AG04450 (cell line): Measurements from ENCODE around the gene TSPO2. TPM values are rescaled to one million over a fixed set of nuclear protein-coding genes. Genes with fewer than 3 reads are reported as not detected.

Experiments
- CTCF ChIA-PET: fragments of 300-600, 350-600 bp; formaldehyde crosslinking; extraction: SDS; loops from one replicate; lab custom pipeline; 2022; ENCODE audit warnings: antibody characterized with exemption, inconsistent platforms; lab: Charles Lee
- POLR2A ChIA-PET: fragments of 350-600 bp; formaldehyde crosslinking; extraction: SDS; loops from one replicate; lab custom pipeline; 2021; ENCODE audit warnings: antibody characterized with exemption, inconsistent platforms; lab: Yijun Ruan, JAX
- DNase-seq: peaks from one replicate; pipeline ENCODE4 v3.0.0-alpha.2; 2011; ENCODE audit warnings: low read depth, low spot score
- H3K27ac ChIP-seq: one replicate; pipeline ENCODE4 v1.5.1; 2012; ENCODE audit warnings: low read depth, low read length, control low read depth
- H3K27me3 ChIP-seq: one replicate; pipeline ENCODE4 v1.6.0; 2012; ENCODE audit warnings: low read length; ENCODE audit not compliant: control insufficient read depth, insufficient read depth
- H3K4me3 ChIP-seq: 2 replicates; pipeline ENCODE4 v1.5.1; 2011; ENCODE audit warnings: mild to moderate bottlenecking, low read depth, low read length, control low read depth
- H3K9me3 ChIP-seq: 2 replicates; pipeline ENCODE4 v1.5.1; 2012; ENCODE audit warnings: low read length; ENCODE audit not compliant: control insufficient read depth, insufficient read depth
- polyA plus RNA-seq: library from polyadenylated mRNA; depleted of rRNA; stranded (reverse); fragments of >200 nt; gene quantifications from 2 replicates; pipeline ENCODE4 v1.2.3, GENCODE V29; 2011
- TF ChIP-seq, protein P1 (sequence below): IDR thresholded peaks from 2 replicates; pipeline ENCODE4 v1.5.1; 2011; ENCODE audit warnings: low read depth, low read length, control low read depth, inconsistent platforms

Gene TSPO2
- polyA plus RNA-seq, 1 experiment: not detected

DNA sequence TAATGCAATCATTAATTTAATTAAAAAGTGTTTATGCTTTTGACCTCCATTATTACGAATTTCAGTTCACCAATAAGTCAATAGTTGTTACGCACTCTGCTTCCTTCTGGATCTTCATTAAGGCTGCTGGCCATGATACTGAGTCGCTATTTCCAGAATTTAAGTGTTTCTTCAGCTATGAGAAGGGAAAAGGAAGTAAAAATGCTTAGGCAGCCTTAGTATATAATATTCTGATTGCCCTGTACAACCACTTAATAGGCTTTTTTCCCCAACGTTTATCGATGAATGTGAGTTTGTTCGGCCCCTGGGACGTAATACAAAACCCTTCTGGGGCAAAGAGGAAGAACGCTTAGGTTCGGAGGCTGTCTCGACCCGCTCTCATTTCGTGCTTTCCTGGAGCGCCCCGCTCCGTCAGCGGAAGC is 29.2 kb downstream of the TSPO2 start:
- TF ChIP-seq, protein P1, sequence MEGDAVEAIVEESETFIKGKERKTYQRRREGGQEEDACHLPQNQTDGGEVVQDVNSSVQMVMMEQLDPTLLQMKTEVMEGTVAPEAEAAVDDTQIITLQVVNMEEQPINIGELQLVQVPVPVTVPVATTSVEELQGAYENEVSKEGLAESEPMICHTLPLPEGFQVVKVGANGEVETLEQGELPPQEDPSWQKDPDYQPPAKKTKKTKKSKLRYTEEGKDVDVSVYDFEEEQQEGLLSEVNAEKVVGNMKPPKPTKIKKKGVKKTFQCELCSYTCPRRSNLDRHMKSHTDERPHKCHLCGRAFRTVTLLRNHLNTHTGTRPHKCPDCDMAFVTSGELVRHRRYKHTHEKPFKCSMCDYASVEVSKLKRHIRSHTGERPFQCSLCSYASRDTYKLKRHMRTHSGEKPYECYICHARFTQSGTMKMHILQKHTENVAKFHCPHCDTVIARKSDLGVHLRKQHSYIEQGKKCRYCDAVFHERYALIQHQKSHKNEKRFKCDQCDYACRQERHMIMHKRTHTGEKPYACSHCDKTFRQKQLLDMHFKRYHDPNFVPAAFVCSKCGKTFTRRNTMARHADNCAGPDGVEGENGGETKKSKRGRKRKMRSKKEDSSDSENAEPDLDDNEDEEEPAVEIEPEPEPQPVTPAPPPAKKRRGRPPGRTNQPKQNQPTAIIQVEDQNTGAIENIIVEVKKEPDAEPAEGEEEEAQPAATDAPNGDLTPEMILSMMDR: no peak
- H3K4me3 ChIP-seq: peak overlapping the region; percentile 82
- DNase-seq: no peak
- no peaks in the 10 kb centered on the region for H3K9me3 ChIP-seq
- ChIA-PET CTCF (interaction anchor here (0.6 to 3.0 kb wide), 8 partner anchors 16 to 296 kb away, joined by 3 to 7 read pairs (median 4); no protein-coding TSS in a partner anchor), POLR2A (no interaction called here)
- H3K27me3 ChIP-seq: no peaks in the 10 kb centered on the region
- H3K27ac ChIP-seq: peak overlapping the region; percentile 98

DNA sequence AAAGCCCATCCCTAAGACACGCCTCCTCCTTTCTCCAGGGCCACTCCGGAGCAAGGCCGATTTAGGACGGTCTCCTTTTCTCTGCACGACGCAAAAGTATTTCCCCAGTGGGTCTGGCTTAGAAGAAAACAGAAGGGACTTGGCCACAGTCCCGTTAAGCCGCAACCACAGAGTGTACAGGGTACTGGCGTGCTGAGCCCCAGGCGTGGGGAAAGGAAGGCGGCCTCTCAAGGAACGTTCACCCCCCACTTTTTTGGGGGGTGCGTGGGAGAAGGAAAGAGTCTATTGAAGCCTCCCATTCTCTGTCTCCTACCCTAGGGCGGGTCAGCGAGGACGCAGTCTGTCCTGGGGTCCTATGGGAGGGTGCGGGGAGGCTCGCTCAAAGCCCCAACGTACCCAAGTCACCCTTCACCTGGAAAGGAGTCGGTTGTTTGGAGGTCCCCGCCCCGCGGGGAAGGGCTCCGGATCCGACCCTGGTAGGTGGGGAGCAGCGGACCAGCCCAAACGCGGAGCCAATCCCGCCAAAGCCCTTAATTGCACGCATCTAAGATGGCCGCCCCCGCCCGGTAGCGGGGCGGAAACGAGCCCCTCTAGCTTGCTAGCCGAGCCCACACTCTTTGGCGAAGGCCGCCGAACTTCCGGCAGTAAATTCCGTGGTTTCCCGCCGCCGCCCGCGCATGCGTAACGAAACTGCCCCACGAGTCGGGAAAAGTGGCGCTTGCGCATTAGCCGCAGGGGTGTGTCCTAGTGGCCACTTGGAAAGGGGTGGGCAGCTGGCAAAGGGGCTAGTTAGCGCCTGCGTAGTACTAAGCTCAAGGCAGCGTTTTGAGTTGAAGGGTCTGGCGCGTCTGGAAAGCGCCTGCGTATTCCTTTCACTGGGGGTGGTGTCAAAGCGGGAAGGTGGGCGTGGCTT is 29.9 kb downstream of the TSPO2 start, which contains the start of gene OARD1:
Gene OARD1, minus strand, starts transcription at position 434 of the 913 bp plus-strand sequence. CDS start 722 bp downstream, outside the sequence.
- TF ChIP-seq, protein P1: no peak
- H3K4me3 ChIP-seq: peak within 1 kb of the TSS; percentile 85
- CTCF ChIA-PET: interaction anchor here (0.6 to 3.0 kb wide), 9 partner anchors 9 to 296 kb away, joined by 3 to 7 read pairs (median 4); no protein-coding TSS in a partner anchor
- DNase-seq: peak; percentile 99
- H3K27me3 ChIP-seq: no peaks in the 10 kb centered on the region
- POLR2A ChIA-PET: interaction anchor here (1.0 to 1.3 kb wide), 2 partner anchors 19 to 109 kb away, joined by 4 to 5 read pairs; no protein-coding TSS in a partner anchor
- peak within 1 kb of the TSS; percentile 99 for H3K27ac ChIP-seq
- H3K9me3 ChIP-seq: no peaks in the 10 kb centered on the region

DNA sequence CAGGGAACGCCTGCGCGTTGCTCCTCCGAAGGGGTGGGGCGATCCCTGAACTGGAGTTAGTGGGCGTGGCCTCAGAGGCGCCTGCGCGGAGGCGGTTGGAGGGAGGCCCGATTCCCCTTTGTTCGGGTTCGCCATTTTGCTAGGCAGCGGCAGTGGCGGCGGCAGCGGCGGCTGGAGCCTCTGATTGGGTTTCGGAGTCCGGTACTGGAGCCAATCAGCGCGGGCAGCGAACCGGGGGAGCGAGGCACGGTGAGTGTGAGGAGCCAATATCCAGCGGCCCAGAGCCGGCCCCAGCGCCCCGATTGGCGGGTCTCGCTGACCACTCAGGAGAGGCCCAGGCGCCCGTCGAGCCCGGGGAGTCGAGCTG is 30.6 kb downstream of the TSPO2 start, which contains the start of gene NFYA:
Gene NFYA, plus strand, starts transcription at position 139 of the 367 bp plus-strand sequence. CDS start 6,116 bp downstream, outside the sequence.
- CTCF ChIA-PET: interaction anchor here (0.6 to 3.0 kb wide), 5 partner anchors 10 to 247 kb away, joined by 3 to 7 read pairs (median 4); no protein-coding TSS in a partner anchor
- H3K4me3 ChIP-seq: peak within 1 kb of the TSS; percentile 85
- no peaks in the 10 kb centered on the region for H3K9me3 ChIP-seq
- no peak for DNase-seq
- TF ChIP-seq, protein P1: no peak
- H3K27ac ChIP-seq: peak within 1 kb of the TSS; percentile 99
- H3K27me3 ChIP-seq: no peaks in the 10 kb centered on the region
- POLR2A ChIA-PET: interaction anchor here (1.0 to 1.3 kb wide), 2 partner anchors 19 to 108 kb away, joined by 4 to 5 read pairs; no protein-coding TSS in a partner anchor

DNA sequence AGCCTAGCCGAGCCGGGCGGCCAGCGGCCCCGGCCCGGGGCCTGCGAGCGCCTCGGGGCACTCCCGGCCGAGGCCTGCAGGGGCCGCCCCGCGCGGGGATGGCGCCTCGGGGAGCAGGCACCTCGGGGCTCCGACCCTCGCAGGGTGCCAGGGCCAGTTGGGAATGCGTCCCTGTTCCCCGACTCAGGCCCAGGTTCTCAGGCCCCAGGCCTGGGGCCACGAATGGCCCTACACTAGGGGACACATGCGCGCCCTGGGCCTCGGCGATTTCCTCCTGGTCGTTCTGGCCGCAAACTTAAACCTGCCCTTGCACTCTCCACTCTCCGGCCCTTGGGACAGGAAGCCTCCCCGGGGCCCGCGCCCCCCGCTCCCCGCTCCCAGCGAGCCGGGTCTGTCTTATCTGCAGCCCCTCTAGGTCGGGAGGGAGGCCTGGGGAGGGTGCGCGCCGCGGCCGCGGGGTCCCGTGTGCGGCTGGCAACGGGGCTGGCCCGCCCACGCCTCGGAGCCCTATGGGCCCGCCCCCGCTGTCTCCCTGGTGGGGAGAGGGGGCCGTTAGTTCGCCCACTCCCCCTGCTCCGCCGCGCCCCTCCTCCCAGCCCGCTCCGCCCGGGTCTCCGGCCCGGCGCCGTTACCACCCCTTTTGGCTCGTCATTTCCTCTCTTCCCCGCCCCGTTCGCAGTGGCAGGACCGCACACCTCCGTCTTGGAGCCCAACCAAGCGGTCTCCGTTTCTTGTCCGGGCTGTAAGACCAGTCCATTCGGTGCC is 31.1 kb downstream of the TSPO2 start:
- peak overlapping the region; percentile 99 for H3K27ac ChIP-seq
- no peak for DNase-seq
- POLR2A ChIA-PET: interaction anchor here (1.0 to 1.3 kb wide), 2 partner anchors 18 to 108 kb away, joined by 4 to 5 read pairs; no protein-coding TSS in a partner anchor

More for the DNA sequence above, 31.1 kb downstream of the TSPO2 start:
- peak overlapping the region; percentile 85 for H3K4me3 ChIP-seq
- no peaks in the 10 kb centered on the region for H3K9me3 ChIP-seq
- no peaks in the 10 kb centered on the region for H3K27me3 ChIP-seq
- TF ChIP-seq, protein P1: peak; percentile 30
- CTCF ChIA-PET: interaction anchor here (0.6 to 3.0 kb wide), 4 partner anchors 10 to 247 kb away, joined by 4 to 7 read pairs (median 5); no protein-coding TSS in a partner anchor
